NCI-H2107 treated with DMSO at 0.1 percent for 48 hours (cell line): ENCODE data around the gene PAN3.

Experiments
- DNase-seq: peaks from one replicate; lab custom pipeline; 2025; ENCODE audit not compliant: unreplicated experiment; lab: John Stamatoyannopoulos, UW

Gene PAN3

DNA sequence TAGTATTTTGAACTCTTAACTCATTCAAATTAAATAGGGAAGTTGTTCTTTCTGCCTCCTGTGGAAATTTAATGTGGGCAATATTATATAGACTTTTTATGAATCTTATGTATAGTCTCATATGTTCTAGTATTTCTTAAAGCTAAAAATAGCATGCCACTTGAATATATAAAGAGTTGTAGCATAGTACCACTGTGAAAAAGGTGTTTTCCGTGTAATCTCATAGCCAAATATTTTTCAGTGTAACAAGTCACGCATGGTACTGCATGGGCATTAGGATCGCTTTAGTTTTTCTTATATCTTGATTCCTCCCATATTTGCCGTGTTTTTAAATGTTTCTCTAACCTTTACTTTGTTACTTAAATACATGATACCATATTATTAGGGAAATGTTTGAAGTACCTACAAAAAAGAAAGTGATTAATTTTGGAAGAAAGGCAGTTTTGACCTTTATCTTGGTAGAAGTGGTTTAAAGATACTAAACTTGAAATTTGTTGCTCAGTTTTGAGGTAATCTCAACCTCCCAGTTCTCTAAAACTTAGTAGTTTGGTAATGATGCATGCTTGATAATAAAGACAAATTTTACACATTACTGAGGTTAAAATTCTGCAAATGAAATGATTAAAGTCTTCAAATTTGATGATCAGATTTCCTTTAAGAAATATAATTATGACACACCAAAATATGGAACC, 81.2 kb downstream of the PAN3 start:
- no peak for DNase-seq

DNA sequence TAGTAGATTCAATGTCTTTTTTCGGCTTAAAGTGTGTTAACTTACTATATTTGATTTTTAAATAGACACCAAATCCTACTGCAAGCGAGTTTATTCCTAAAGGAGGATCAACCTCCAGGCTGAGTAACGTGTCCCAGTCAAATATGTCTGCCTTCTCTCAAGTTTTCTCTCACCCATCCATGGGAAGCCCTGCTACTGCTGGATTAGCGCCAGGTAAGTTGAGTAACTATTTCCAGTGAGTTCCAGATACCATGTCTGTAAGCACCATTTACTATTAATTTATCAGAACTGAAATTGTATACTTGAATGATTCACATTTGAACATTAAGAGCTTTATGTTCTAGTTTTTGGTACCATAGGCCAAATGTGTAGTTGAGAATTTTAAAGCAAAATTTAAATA, 81.8 kb downstream of the PAN3 start:
- no peak for DNase-seq

DNA sequence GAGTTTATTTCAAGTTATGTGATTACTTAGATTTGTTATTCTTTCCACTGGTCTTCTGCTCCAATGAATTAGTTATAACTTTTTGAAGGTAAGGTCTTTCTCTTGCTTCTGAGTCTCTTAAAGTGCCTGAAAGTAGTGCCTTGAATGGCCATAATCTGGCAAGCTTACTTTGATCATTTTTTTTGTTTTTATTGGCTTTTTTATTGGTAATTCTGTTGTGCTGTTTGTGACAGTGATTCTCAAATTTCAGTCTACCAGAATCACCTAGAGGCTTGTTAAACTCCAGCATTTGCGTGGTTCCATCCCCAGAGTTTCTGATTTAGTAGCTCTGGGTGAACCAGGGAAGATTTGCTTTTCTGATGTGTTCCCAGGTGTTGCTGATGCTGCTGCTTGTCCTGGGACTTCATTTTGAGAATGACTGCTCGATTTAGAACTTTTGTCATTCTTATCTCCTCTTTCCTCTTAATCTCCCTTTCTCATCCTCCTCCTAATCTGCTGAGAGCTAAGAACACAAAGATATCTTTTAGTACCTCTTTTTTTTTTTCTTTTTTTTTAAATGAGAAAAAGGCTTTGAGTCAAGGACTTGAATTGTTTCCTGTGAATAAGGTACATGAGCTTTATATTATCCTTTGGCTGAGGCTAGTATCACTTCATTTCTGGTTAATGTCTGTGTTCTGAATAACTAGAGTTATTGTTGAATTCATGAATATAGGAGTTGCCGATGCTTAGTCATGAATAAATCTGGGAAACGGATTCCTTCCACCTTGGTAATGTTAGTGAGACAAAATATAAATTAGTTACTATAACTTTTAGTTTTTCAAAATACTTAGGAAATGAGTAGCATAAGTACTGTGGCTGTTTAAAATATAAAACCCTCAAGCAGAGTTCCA, 91.4 kb downstream of the PAN3 start:
- DNase-seq = no peak

DNA sequence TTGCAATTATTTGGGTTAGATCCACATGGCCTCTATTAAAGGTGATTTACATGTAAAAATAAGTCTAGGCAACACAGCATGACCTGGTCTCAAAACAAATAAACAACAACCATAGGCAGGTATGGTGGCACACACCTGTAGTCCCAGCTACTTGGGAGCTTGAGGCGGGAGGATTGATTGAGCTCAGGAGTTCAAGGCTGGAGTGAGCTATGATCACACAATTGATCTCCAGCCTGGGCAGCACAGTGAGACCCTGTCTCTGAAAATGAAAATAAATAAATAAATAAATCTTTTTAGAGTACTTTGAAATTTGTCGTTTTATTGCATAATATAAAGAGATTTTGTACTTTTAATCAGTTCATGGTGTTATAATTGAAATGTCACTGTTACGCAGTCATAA, 93.3 kb downstream of the PAN3 start:
- no peak for DNase-seq

DNA sequence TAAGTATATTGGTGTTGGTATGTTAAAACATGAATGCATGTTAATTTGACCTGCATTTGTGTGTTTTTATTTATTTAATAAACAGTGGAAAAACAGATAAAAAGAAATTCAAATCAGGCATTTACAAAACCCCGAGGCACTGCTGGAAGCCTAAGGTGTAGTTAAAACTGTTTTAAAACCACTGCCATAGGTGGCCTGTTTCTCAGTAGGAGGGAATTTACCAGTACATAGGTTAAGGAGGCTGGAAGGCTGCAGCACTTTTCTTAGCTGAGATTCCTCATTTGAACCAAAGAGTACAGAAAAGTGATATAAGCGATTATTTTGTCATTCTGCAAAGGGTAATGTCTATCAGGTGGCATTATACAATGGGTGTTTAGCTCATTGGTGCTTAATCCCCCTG, 99.6 kb downstream of the PAN3 start:
- DNase-seq = no peak

DNA sequence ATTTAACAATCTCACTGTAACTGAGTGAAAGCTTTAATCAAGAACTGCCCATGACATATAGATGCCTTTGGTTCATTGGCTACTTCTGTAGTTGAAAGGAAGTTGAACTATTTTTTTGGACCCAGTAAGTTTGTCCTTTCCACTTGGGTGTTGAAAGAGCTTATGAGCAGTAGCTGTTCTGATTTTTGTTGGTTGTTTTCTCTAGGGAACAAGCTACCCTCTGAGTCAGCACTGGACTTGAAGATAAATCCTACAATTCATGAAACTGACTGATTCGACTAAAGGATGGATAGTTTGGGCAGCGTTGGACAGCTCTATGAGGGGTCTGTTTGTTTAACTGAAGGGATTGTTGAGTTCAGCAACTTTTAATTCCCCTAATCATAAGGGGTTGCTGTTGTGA, 101.0 kb downstream of the PAN3 start:
- DNase-seq = no peak

DNA sequence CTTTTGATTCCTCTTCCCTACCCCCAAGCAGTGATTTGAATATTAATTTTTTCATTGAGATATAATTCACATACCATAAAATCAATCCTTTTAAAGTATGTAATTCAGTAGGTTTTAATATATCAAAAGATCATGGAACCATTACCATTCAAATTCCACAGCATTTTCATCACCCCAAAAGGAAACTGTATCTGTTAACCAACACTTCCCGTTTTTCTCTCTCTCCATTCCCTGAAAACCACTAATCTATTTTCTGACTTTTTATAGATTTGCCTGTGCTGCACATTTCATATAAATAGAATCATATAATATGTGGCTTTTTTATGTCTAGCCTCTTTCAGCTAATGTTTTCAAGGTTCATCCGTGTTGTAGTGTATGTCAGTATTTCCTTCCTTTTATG, 107.1 kb downstream of the PAN3 start:
- no peak for DNase-seq

DNA sequence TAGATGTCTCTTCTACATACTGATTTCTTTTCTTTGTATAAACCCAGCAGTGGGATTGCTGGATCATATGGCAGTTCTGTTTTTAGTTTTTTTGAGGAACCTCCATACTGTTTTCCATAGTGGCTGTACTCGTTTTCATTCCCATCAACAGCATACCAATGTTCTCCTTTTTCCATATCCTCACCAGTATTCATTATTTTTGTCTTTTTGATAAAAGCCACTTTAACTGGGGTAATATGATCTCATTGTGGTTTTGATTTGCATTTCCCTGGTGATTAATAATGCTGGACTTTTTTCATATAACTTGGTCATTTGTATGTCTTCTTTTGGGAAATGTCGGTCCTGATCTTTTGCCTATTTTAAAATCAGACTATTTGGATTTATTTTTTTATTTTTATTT, 108.5 kb downstream of the PAN3 start:
- DNase-seq = no peak

DNA sequence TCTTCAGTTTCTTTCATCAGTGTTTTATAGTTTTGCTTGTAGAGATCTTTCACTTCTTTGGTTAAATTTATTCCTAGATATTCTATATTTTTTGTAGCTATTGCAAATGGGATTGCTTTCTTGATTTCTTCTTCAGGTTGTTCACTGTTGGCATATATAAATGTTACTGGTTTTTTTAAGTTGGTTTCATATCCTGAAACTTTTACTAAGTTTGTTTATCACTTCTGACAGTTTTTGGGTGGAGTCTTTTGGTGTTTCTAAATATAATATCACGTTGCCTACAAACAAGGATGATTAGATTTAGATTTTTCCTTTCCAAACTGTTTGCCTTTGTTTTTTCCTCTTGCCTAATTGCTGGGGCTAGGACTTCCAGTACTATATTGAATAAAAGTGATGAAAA, 109.7 kb downstream of the PAN3 start:
- no peak for DNase-seq

DNA sequence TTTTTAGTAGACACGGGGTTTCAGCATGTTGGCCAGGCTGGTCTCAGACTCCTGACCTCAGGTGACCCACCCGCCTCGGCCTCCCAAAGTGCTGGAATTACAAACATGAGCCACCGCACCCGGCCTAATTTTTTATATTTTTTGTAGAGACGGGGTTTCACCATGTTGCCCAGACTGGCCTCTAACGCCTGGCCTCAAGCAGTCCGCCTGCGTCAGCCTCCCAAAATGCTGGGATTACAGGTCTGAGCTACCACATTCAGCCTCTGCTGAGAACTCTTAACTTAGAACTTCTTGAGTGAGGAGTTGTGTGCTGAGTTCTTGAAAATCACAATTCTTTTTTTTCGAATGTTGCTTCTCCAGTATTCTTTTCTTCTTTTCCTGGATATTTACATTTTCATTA, 112.2 kb downstream of the PAN3 start:
- DNase-seq = no peak

DNA sequence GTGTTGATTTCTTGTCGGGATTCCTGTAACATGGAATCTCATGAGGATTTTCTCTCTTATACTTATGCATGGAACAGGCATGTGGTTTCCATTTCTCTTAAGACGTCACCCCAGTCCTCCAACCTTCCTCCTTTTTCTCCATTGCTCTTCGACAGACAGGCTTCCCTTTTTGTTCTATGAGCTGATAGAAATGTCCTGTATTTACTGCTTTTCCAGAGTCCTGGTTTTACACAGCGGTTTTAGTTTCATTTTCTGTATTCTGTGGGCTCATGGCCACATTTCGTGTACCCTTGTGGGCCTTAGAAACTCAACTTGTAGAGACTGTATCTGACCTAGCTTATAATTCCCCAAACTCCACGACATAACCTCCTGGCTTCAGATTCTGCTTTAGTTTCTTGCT, 113.1 kb downstream of the PAN3 start:
- DNase-seq = no peak

DNA sequence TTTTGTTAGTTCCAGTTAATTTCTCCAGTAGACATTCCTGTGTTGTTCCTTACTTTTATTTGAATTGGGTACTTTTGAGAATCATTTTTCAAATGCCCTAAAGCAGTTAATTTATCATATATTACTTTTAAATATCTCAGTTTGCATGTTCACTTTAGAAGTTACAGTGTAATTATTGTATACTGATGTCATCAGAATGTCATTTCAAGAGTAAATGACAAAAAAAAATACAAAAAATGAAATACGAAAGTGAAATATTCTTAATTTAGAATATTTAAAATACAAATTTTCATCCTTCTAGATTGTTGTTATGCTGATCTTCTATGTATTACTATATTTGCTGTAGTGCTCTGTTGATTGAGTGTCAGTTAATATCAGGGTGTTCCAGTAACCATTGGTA, 114.2 kb downstream of the PAN3 start:
- no peak for DNase-seq

DNA sequence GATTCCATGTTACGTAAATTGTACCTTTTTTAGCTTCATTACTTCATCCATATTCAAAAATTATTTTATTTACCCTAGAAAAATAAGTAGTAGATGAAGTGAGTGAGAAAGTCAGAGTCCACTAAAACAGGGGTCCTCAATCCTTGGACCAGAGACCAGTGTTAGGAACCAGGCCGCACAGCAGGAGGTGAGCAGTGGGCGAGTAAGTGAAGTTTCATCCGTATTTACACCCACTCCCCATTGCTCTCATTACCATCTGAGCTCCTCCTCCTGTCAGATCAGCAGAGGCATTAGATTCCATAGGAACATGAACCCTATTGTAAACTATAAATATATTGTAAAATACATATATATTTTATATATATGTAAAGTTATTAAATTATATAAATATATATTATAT, 119.0 kb downstream of the PAN3 start:
- DNase-seq = no peak

DNA sequence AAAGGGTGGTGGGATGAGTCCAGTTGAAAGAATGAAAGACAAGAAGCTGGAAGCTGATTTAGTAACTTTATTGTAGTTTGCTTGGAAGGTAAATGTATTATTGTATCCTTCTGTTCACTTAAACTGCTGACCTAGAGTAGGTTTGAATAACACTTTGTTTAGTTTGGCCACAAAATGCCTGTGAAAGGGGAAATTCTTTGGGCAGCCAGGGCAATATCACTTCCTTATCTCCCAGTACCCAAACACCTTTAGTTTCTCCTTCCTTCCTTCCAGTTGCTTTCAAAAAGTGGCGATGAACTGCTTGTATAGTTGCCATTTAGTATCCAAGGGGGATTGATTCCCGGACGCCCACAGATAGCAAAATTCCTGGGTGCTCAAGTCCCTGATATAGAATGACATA, 120.1 kb downstream of the PAN3 start:
- no peak for DNase-seq

DNA sequence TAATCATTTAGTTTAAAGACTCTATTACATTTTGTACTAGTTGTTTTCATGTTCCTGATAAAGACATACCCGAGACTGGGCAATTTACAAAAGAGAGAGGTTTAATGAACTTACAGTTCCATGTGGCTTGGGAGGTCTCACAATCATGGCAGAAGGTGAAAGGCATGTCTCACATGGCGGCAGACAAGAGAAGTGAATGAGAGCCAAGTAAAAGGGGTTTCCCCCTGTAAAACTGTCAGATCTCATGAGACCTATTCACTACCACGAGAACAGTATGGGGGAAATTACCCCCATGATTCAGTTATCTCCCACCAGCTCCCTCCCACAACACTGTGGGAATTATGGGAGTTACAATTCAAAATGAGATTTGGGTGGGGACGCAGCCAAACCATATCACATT, 129.2 kb downstream of the PAN3 start:
- no peak for DNase-seq

DNA sequence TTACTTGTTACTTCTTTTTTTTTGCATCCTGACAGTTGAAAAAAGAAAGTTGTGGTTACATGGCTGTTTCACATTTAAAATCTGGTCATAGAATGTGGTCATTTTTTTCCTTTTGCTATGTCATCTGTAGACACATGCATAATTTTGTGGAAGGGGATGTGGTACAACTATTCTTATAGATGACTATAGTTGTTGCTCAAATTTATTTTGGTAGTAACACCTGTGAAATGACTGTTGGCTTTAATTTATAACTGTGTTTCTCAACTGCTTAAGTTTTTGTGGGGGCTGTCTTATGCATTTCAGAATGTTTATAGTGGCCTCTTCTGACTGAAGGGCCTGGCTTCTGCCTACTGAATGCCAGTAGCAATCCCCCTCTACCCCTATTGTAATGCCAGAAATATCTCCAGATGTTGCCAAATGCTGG, 130.5 kb downstream of the PAN3 start:
- no peak for DNase-seq

DNA sequence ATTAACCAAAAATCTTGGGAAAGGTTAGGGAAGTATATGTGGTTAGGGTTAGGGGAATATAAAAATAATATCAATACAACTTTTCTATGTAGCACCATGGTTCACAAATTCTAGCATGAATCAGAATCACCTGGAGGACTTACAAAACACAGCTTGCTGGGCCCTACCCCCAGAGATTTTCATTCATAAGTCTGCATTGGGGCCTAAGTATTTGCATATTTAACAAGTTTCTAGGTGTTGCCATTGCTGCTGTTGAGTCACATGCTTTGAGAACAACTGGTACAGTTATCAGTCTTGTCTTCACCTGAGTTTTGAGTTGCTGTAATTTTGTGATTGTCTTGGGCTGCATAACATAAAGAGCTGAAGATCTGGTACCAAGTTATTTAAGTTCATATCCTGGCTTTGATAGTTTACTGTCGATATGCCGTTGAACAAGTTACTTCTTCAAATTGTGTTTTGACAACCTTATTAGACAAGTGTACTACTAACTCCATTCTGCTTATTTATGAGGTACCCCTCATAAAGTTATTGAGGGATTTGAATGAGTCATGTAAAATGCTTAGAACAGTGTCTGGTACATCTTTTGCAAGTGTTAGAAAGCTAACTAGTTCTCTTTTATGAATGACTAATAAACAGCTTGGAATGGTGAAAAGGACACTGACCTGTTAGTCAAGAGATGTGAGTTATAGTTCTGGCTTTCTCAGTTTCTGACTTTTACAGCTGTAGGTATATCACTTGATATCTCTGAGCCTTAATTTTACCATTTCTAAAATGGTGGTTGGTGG, 132.9 kb downstream of the PAN3 start:
- DNase-seq = no peak

DNA sequence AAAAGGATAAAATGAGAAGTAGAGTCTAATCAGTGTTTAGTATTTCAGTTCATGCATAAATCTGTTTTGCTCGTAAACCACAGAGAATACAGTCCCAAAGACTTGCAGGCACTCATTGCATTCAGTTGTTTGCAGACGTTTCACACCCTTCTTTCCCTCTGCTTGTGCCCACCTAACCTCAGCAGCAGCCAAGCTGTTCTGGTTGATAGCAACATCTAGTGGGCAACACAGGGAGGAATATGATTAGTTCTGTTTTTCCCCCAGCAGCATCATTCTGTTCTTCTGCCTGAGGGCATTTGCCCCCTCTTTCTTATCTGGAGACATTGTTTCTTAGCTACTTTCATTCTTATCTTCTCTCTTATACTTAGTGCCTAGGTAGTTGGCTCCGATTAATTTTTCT, 135.6 kb downstream of the PAN3 start:
- DNase-seq = no peak

DNA sequence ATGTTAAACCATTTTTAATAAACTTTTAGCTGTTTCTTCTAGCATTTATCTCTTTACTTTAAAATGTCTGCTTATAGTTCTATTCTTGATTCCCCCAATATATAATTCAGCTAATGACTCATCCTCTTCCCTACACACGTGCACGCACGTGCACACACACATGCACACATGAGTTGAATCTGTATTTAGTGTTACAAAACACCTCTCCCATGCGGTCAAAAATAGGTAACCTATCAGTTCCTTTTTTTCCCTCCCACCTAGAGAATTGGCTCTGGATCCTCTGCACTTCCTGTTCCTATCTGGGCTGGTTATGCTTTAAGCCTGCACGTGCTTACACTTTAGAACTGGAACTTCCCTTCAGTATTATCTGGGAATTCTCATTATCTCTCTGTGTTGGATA, 144.1 kb downstream of the PAN3 start:
- no peak for DNase-seq

DNA sequence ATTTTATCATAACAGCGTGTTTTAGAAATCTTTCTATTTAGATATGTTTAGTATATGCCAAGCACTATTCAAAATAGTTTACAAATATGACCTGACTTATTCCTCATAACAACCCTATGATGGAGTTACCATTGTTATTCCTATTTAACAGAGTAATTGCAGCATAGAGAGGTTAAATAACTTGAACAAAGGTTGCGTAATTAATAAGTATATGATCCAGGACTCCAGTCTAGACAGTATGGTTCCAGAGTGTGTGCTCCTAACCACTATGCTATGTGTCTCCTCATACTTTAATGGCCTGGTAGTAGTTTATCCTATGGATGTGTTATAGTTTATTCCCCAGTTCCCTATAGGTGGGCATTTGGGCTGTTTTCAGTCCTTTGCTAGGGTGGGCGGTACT, 145.3 kb downstream of the PAN3 start:
- DNase-seq = no peak

DNA sequence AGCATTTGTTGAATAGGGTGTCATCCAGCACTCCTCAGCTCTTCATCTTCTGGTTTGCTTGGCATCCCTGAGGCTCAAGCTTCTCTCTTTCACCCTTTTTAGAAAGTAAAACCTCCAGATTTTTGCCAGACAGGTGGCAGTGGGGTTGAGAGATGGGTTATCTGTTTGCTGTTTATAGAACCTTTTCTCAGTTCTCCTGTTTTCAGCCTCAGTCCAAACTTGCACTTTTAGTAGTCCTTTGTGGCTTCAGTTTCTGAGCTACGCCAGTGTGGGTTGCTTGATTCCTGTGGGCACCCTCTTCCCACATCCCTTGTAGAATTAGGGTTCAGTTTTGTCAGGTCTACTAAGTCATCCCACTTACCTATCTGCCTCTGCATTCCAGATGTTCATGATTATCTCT, 147.9 kb downstream of the PAN3 start:
- no peak for DNase-seq

DNA sequence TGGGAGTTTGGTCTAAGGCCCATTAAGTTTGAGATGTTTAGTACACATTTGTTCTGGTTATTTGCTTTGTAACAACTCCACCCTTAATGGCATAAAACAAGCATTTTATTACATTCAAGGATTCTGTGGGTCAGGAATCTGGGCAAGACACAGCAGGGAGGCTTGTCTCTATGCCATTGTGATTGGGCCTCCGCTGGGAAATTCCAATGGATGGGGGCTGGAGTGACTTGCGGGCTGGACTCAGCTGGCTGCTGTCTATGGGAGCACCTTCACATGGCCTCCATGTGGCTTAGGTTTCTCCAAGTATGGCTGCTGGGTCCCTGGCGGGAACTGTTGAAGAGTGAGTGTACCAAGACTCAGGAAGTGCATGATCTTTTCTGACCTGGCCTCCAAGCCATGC, 159.0 kb downstream of the PAN3 start:
- DNase-seq = no peak
